ENCODE measurements around the gene CTNNBIP1. TPM values are rescaled to one million over a fixed set of nuclear protein-coding genes. Genes with fewer than 3 reads are reported as not detected.

CTNNBIP1 gene
- total RNA-seq, 1 donor from 2014 or later: 106 TPM

GRCh38 chr1:9871707-9872425 lies 38.2 kb downstream of the CTNNBIP1 start:
- Mint-ChIP-seq H3K4me3 (ENCODE audit: unreplicated experiment) (no peak overlapping the region), H3K27ac (ENCODE audit: unreplicated experiment) (no peak overlapping the region)
- TF ChIP-seq, protein P1, sequence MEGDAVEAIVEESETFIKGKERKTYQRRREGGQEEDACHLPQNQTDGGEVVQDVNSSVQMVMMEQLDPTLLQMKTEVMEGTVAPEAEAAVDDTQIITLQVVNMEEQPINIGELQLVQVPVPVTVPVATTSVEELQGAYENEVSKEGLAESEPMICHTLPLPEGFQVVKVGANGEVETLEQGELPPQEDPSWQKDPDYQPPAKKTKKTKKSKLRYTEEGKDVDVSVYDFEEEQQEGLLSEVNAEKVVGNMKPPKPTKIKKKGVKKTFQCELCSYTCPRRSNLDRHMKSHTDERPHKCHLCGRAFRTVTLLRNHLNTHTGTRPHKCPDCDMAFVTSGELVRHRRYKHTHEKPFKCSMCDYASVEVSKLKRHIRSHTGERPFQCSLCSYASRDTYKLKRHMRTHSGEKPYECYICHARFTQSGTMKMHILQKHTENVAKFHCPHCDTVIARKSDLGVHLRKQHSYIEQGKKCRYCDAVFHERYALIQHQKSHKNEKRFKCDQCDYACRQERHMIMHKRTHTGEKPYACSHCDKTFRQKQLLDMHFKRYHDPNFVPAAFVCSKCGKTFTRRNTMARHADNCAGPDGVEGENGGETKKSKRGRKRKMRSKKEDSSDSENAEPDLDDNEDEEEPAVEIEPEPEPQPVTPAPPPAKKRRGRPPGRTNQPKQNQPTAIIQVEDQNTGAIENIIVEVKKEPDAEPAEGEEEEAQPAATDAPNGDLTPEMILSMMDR (IDR thresholded peaks at IDR 0.05; ENCODE audit: unreplicated experiment): no peak

DNA sequence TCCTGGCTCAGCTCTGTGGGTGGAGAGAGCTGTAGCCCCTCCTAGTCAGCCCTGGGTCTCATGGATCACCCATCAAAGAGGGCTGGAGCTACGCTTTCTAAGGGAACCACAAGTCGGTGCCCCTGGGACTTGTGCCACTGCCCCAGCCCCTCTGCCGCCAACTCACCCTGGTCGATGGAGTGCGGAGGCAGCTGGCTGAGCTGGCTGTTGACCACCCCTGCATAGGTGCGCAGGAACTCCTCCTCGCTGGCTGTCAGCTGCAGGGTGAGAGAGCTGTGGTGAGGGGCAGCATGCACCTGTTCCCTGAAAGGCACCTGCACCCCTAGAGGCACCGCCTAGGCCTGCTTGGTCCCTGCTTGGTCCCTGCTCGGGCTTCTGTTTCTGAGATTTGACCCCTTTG lies 39.0 kb downstream of the CTNNBIP1 start:
- H3K9me3 Mint-ChIP-seq (ENCODE audit: unreplicated experiment): no peaks in the 10 kb centered on the region
- H3K27me3 Mint-ChIP-seq (ENCODE audit: unreplicated experiment): peaks cover 9% of the 10 kb centered on the region
- no peak overlapping the region for H3K4me3 Mint-ChIP-seq (ENCODE audit: unreplicated experiment)
- no peak for DNase-seq (ENCODE audit: low spot score)
- no peak overlapping the region for H3K27ac Mint-ChIP-seq (ENCODE audit: unreplicated experiment)
- peaks cover 24% of the 10 kb centered on the region for H3K4me1 Mint-ChIP-seq (ENCODE audit: unreplicated experiment)
- H3K36me3 Mint-ChIP-seq (ENCODE audit: low read depth, unreplicated experiment): peaks cover 22% of the 10 kb centered on the region
- TF ChIP-seq, protein P1 (IDR thresholded peaks at IDR 0.05; ENCODE audit: unreplicated experiment): no peak

More at GRCh38 chr1:9871707-9872425, 38.2 kb downstream of the CTNNBIP1 start:
- Mint-ChIP-seq H3K36me3 (ENCODE audit: low read depth, unreplicated experiment) (peaks cover 20% of the 10 kb centered on the region), H3K4me1 (ENCODE audit: unreplicated experiment) (peaks cover 30% of the 10 kb centered on the region), H3K9me3 (ENCODE audit: unreplicated experiment) (no peaks in the 10 kb centered on the region), H3K27me3 (ENCODE audit: unreplicated experiment) (peaks cover 9% of the 10 kb centered on the region)
- DNase-seq (ENCODE audit: low spot score): no peak

GRCh38 chr1:9870572-9870971 lies 39.5 kb downstream of the CTNNBIP1 start:
- peaks cover 23% of the 10 kb centered on the region for H3K4me1 Mint-ChIP-seq (ENCODE audit: unreplicated experiment)
- no peaks in the 10 kb centered on the region for H3K9me3 Mint-ChIP-seq (ENCODE audit: unreplicated experiment)
- TF ChIP-seq, protein P1 (IDR thresholded peaks at IDR 0.05; ENCODE audit: unreplicated experiment): no peak
- peaks cover 18% of the 10 kb centered on the region for H3K36me3 Mint-ChIP-seq (ENCODE audit: low read depth, unreplicated experiment)
- H3K27ac Mint-ChIP-seq (ENCODE audit: unreplicated experiment): no peak overlapping the region
- H3K27me3 Mint-ChIP-seq (ENCODE audit: unreplicated experiment): peaks cover 9% of the 10 kb centered on the region
- H3K4me3 Mint-ChIP-seq (ENCODE audit: unreplicated experiment): no peak overlapping the region
- no peak for DNase-seq (ENCODE audit: low spot score)

DNA sequence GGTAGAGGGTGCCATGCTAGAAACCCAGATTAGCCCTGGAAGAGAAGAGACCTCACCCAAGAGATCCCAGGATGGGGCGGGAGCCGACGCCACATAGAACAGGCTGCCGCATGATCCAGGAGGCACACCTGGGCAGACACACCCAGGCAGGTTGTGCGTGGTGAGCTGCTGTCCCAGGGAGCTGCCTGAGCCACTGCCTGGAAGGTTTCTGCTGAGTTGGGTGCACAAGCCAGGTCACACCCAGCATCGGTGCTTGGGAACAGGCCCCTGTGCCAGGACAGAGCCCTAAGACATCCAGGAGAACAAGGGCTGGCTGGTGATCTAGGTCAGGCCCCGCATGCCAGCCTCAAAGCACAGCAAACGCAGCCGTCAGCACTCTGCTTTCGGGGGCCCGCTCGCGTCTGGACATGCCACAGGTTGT lies 40.2 kb downstream of the CTNNBIP1 start:
- Mint-ChIP-seq H3K27ac (ENCODE audit: unreplicated experiment) (no peak overlapping the region), H3K4me1 (ENCODE audit: unreplicated experiment) (peaks cover 16% of the 10 kb centered on the region), H3K36me3 (ENCODE audit: low read depth, unreplicated experiment) (peaks cover 16% of the 10 kb centered on the region), H3K4me3 (ENCODE audit: unreplicated experiment) (no peak overlapping the region), H3K27me3 (ENCODE audit: unreplicated experiment) (peaks cover 10% of the 10 kb centered on the region), H3K9me3 (ENCODE audit: unreplicated experiment) (no peaks in the 10 kb centered on the region)
- DNase-seq (ENCODE audit: low spot score): no peak
- TF ChIP-seq, protein P1 (IDR thresholded peaks at IDR 0.05; ENCODE audit: unreplicated experiment): no peak

- peaks cover 4% of the 10 kb centered on the region for H3K4me1 Mint-ChIP-seq (ENCODE audit: unreplicated experiment)
- TF ChIP-seq, protein P1 (IDR thresholded peaks at IDR 0.05; ENCODE audit: unreplicated experiment): no peak
- peaks cover 4% of the 10 kb centered on the region for H3K36me3 Mint-ChIP-seq (ENCODE audit: low read depth, unreplicated experiment)
- no peak for DNase-seq (ENCODE audit: low spot score)
- peaks cover 4% of the 10 kb centered on the region for H3K27me3 Mint-ChIP-seq (ENCODE audit: unreplicated experiment)
- H3K4me3 Mint-ChIP-seq (ENCODE audit: unreplicated experiment): no peak overlapping the region
- H3K27ac Mint-ChIP-seq (ENCODE audit: unreplicated experiment): no peak overlapping the region
- no peaks in the 10 kb centered on the region for H3K9me3 Mint-ChIP-seq (ENCODE audit: unreplicated experiment)
Measured at GRCh38 chr1:9868244-9868590, 41.9 kb downstream of the CTNNBIP1 start.
